CD4-positive, CD25-positive, alpha-beta regulatory T cell (primary cell): Measurements from ENCODE around the gene TLR9. TPM values are rescaled to one million over a fixed set of nuclear protein-coding genes. Genes with fewer than 3 reads are reported as not detected.
A peak's percentile ranks its signal among the peaks of the same experiment; 100 is the strongest.
"Not testable (repeated sequence)": the region's sequence is repeated elsewhere in the genome, so short reads cannot be mapped to it uniquely, and the experiment has no call there.

Experiments used
- ATAC-seq, 2 donors: fragments of 150-1000 bp; cut with Tn5 transposase; one replicate each; pipeline ENCODE4 v1.10.0; 2021; ENCODE audit warnings: low read depth in 2 of 2, moderate number of reproducible peaks in 2 of 2, moderate library complexity in 1 of 2
- DNase-seq, 3 donors: peaks; one replicate each; pipeline versions ENCODE4 v3.0.0 to v3.0.0-alpha.2; 2012 to 2022; ENCODE audit warnings: mixed read lengths in 1 of 3
- H3K27ac ChIP-seq: one replicate; pipeline ENCODE4 v1.7.0; 2013; ENCODE audit warnings: mild to moderate bottlenecking, low read length; ENCODE audit not compliant: insufficient read depth, poor library complexity, severe bottlenecking
- H3K27me3 ChIP-seq: one replicate; pipeline ENCODE4 v1.7.0; 2013; ENCODE audit warnings: low read length; ENCODE audit not compliant: control insufficient read depth, insufficient read depth
- H3K36me3 ChIP-seq: one replicate; pipeline ENCODE4 v1.7.0; 2013; ENCODE audit warnings: mild to moderate bottlenecking, low read length, moderate library complexity; ENCODE audit not compliant: control insufficient read depth, insufficient read depth
- H3K4me1 ChIP-seq: 2 replicates; pipeline ENCODE4 v1.7.0; 2013; ENCODE audit warnings: mild to moderate bottlenecking, low read length; ENCODE audit not compliant: insufficient read depth, control insufficient read depth, poor library complexity, severe bottlenecking
- H3K4me3 ChIP-seq: one replicate; pipeline ENCODE4 v1.7.0; 2013; ENCODE audit warnings: low read depth, mild to moderate bottlenecking, low read length, moderate library complexity
- H3K9me3 ChIP-seq, 2 experiments: 1 replicate in 1 of 2; 2 replicates in 1 of 2; pipeline ENCODE4 v1.7.0; 2013; ENCODE audit warnings: low read length in 2 of 2, mild to moderate bottlenecking in 1 of 2, moderate library complexity in 1 of 2; ENCODE audit not compliant: control insufficient read depth in 2 of 2
- H3K27ac Mint-ChIP-seq, 3 donors: one replicate each; pipeline ENCODE4 v1.8.0; 2020 to 2022; ENCODE audit warnings: mild to moderate bottlenecking in 3 of 3, mixed read lengths in 3 of 3, moderate library complexity in 2 of 3
- H3K27me3 Mint-ChIP-seq: one replicate; pipeline ENCODE4 v1.8.0; 2022; ENCODE audit warnings: mild to moderate bottlenecking, mixed read lengths
- H3K36me3 Mint-ChIP-seq: one replicate; pipeline ENCODE4 v1.8.0; 2020; ENCODE audit warnings: mixed read lengths
- H3K4me1 Mint-ChIP-seq, 4 donors: one replicate each; pipeline ENCODE4 v1.8.0; 2020 to 2022; ENCODE audit warnings: mixed read lengths in 4 of 4, mild to moderate bottlenecking in 1 of 4
- H3K4me3 Mint-ChIP-seq, 4 donors: one replicate each; pipeline ENCODE4 v1.8.0; 2020 to 2022; ENCODE audit warnings: mild to moderate bottlenecking in 4 of 4, mixed read lengths in 4 of 4, moderate library complexity in 3 of 4
- H3K9me3 Mint-ChIP-seq, 7 donors: one replicate each; pipeline ENCODE4 v1.8.0; 2020 to 2022; ENCODE audit warnings: mixed read lengths in 7 of 7, mild to moderate bottlenecking in 3 of 7, moderate library complexity in 2 of 7
- polyA plus RNA-seq, 4 donors: library from polyadenylated mRNA; unstranded; fragments of 300-500 nt; fragmentation: Illumina TruSeq; gene quantifications; one replicate each; pipeline ENCODE4 v1.2.3, GENCODE V29; 2021
- total RNA-seq: library from RNA; stranded (reverse); gene quantifications from one replicate; pipeline ENCODE4 v1.2.3, GENCODE V29; 2022

The TLR9 gene
- total and polyA plus RNA-seq, 5 donors from 2014 or later, result 0.16 to 0.27 TPM; not detected in 3

DNA sequence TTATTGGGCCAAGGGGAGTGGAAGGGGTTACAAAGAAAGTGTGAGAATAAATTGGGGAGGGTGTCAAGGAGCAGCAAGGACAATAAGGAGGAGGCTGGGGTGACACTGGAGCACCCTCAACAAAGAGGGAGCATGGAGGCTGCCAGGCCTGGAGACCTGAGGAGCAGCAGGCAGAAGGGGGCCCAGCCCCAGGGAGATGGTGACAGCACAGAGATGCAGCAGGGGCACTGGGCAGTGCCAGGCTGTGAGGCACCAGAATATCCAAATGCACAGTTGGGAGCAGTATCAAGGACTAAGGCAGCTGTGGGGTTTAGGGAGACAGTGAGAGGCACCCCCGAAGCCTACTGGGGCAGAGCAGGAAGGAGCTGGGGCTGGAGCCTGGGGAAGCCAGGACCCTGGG lies 46.9 kb downstream of the TLR9 start:
- Histone ChIP-seq H3K27ac (no peak overlapping the region), H3K4me3 (no peak overlapping the region), H3K27me3 (no peaks in the 10 kb centered on the region), H3K36me3 (no peaks in the 10 kb centered on the region), H3K4me1 (no peaks in the 10 kb centered on the region), H3K9me3 (no peaks in the 10 kb centered on the region)
- no peaks in the 10 kb centered on the region for H3K36me3 Mint-ChIP-seq
- no peaks in the 10 kb centered on the region for H3K9me3 Mint-ChIP-seq
- H3K27me3 Mint-ChIP-seq, result no peaks in the 10 kb centered on the region
- H3K4me3 Mint-ChIP-seq, result no peak overlapping the region
- H3K27ac Mint-ChIP-seq, result no peak overlapping the region
- peaks cover 0 to 2% (median 0%) of the 10 kb centered on the region in 4 donors for H3K4me1 Mint-ChIP-seq
- DNase-seq (no peak), ATAC-seq (no peak)

DNA sequence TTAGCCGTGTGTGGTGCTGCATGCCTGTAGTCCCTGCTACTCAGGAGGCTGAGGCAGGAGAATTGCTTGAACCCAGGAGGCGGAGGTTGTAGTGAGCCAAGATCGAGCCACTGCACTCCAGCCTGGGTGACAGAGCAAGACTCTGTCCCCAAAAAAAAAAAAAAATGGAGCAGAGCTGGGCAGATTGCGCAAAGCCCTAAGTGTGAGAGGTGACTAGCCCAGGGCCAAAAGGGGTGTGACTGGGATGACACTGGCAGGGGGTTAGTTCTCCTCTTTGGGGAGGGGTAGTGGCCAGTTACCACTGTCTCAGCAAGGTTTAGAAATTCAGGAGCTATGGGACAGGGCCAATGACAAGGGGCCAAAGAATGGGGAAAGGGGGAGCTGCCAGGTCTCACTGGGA lies 47.3 kb downstream of the TLR9 start:
- H3K36me3 Mint-ChIP-seq, ATAC-seq, DNase-seq, H3K27me3 Mint-ChIP-seq, H3K4me1 Mint-ChIP-seq, H3K4me3 ChIP-seq, H3K9me3 ChIP-seq, H3K27ac ChIP-seq, H3K4me1 ChIP-seq, H3K27me3 ChIP-seq, H3K36me3 ChIP-seq, H3K9me3 Mint-ChIP-seq, H3K27ac Mint-ChIP-seq, H3K4me3 Mint-ChIP-seq: not testable (repeated sequence)

DNA sequence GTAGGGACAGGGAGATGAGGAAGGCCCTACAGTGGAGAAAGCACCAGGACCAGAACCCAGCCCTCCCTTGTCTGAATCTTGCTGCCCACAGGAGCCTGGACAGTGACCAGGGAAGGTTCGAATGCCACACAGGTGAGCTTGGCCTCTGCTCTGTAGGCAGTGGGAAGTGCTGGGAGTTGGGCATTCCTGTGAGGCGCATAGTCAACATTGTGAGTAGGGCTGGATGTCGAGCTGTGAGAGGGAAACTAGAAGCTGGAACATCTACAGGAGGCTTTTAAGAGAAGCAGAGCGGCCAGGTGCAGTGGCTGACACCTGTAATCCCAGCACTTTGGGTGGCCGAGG lies 47.8 kb downstream of the TLR9 start:
- no peaks in the 10 kb centered on the region for H3K27me3 ChIP-seq
- DNase-seq, result no peak

DNA sequence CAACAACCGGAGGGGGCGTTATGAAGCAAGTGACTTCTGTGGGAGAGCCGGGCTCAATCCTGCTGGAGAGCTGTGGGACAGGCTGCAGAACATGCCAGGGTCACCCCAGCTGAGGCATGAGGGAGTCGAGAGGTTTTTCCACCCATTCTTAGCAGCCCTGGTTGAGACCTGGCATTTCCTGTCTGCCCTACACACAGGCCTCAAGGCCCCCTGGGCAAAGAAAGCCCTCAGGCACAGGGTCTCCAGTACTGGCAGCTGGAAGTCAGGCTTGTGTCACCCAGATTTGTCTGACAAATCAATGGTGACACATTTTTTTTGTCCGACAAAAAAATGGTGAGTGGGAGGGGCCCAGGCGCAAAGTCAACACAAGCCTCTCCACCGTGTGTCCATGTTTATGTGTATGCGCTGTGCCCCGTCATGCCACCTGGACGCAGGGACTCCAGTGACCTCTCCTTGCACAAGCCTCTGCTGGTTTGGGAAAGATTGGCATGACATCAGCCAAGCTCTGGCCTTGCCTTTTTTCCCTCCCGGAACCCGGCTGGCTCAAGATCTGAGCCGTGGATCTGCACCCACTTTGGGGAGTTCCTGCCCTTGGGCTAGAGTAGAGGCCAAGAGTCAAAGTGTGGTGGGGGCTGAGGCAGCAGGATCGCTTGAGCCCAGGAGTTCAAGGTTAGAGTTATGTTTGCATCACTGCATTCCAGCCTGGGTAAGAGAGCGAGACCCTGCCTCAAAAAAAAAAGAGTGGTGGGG lies 48.3 kb downstream of the TLR9 start:
- Mint-ChIP-seq H3K27ac (no peak overlapping the region), H3K36me3 (no peaks in the 10 kb centered on the region), H3K9me3 (no peaks in the 10 kb centered on the region), H3K27me3 (no peaks in the 10 kb centered on the region), H3K4me1 (no peaks in the 10 kb centered on the region), H3K4me3 (no peak overlapping the region)
- DNase-seq (no peak), ATAC-seq (no peak)
- no peaks in the 10 kb centered on the region for H3K9me3 ChIP-seq
- no peaks in the 10 kb centered on the region for H3K27me3 ChIP-seq
- H3K27ac ChIP-seq, result no peak overlapping the region
- no peaks in the 10 kb centered on the region for H3K36me3 ChIP-seq
- no peak overlapping the region for H3K4me3 ChIP-seq
- no peaks in the 10 kb centered on the region for H3K4me1 ChIP-seq

More for the DNA sequence above, 47.8 kb downstream of the TLR9 start:
- no peak overlapping the region for H3K27ac Mint-ChIP-seq
- H3K4me3 Mint-ChIP-seq, result no peak overlapping the region
- H3K27me3 Mint-ChIP-seq, result no peaks in the 10 kb centered on the region
- no peak for ATAC-seq
- no peaks in the 10 kb centered on the region for H3K36me3 Mint-ChIP-seq
- no peak overlapping the region for H3K27ac ChIP-seq
- H3K36me3 ChIP-seq, result no peaks in the 10 kb centered on the region
- no peaks in the 10 kb centered on the region for H3K9me3 ChIP-seq
- H3K9me3 Mint-ChIP-seq, result no peaks in the 10 kb centered on the region
- no peak overlapping the region for H3K4me3 ChIP-seq
- H3K4me1 ChIP-seq, result no peaks in the 10 kb centered on the region
- H3K4me1 Mint-ChIP-seq, result peaks cover 0 to 2% (median 0%) of the 10 kb centered on the region in 4 donors

DNA sequence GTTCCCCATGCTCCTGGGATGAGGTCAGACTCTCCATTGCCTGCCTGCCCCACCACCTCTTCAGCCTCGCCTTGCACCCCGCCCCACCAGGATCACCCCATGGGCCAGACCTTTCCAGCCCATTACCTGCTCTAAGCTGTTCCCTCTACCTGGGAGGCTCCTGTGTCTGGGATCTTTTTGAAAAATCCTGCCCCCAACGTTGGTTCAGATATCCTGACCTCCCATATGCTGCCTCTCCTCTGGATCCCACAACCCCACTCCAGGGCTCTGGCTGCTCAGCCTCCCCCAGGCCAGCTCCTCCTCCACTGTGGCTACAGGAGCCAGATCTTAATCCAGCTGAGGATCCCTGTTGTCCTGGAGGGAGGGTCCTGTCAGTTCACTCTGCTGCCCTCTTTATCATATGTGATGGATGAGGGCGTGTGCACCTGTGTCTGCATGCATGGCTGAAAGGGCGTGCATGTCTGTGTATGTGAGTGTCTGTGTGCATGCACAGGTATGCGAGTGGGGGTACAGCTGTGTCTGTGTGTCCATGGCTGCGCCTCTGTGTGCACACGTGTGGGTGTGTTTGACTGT lies 49.2 kb downstream of the TLR9 start:
- no peaks in the 10 kb centered on the region for H3K27me3 Mint-ChIP-seq
- Histone ChIP-seq H3K27ac (no peak overlapping the region), H3K9me3 (no peaks in the 10 kb centered on the region), H3K36me3 (no peaks in the 10 kb centered on the region), H3K4me3 (no peak overlapping the region), H3K4me1 (no peaks in the 10 kb centered on the region), H3K27me3 (no peaks in the 10 kb centered on the region)
- no peaks in the 10 kb centered on the region for H3K36me3 Mint-ChIP-seq
- no peak for DNase-seq
- no peaks in the 10 kb centered on the region for H3K9me3 Mint-ChIP-seq
- peak overlapping the region in 1 of 3 donors; percentile 63 for H3K27ac Mint-ChIP-seq
- H3K4me3 Mint-ChIP-seq, result no peak overlapping the region
- peaks cover 0 to 3% (median 0%) of the 10 kb centered on the region in 4 donors for H3K4me1 Mint-ChIP-seq
- ATAC-seq, result no peak

DNA sequence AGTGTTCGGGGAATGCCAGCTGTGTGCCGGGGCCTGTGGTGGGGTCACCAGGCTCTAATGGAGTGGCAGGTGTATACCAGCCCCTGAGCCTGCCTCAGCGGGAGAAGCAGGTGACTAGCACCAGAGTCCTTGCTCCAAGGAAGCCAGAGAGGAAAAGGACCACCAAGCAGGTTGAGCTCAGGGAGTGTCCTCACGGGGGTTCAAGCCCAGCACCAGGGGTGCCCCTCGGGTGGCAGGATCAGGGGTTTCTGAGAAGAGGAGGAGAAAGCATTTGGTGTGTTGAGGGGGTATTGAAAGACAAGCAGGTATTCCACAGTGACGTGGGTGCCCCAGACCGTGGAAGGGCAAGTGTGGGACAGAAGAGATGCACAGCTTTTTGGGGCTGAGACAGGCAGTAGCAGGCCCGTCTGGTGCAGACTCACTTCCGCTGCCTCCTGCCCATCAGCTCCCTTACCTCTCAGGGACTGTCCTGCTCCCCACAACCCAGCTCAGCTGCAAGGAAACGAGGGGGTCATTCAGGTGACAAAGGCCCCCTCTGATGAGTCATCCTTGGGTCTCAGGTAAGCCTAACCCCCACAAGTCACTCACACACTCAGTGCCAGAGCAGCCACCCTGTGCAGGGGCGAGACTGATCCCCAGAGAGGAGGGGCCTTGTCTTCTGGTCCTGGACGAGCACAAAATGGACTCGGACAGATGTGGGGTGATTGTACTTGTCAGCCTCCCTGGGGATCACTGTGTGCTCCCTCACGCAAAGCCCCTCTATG lies 49.8 kb downstream of the TLR9 start:
- Mint-ChIP-seq H3K4me3 (no peak overlapping the region), H3K36me3 (no peaks in the 10 kb centered on the region), H3K9me3 (no peaks in the 10 kb centered on the region), H3K27ac (peak overlapping the region in 1 of 3 donors; percentile 44), H3K27me3 (no peaks in the 10 kb centered on the region), H3K4me1 (peaks cover 0 to 3% (median 0%) of the 10 kb centered on the region in 4 donors)
- H3K36me3 ChIP-seq, result no peaks in the 10 kb centered on the region
- DNase-seq (no peak), ATAC-seq (no peak)
- no peak overlapping the region for H3K4me3 ChIP-seq
- H3K9me3 ChIP-seq, result no peaks in the 10 kb centered on the region
- H3K27me3 ChIP-seq, result no peaks in the 10 kb centered on the region
- no peak overlapping the region for H3K27ac ChIP-seq
- no peaks in the 10 kb centered on the region for H3K4me1 ChIP-seq

DNA sequence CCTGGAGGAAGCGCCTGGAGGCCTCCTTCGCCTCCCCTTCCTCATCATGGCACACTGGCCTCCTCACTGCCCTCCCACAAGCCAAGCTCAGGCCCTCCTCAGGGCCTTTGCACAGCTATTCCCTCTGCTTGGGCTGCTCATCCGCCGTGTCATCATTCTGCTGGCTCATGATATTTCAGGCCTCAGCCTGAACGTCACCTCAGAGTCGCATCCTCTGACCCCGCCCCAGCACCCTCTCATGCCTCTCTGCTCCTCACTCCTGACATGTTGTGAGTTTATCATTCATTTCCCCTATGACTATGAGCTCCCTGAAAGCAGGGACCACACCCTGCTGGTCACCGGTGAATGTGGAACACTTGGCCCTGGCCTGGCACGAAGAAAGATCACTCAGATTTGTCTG lies 50.5 kb downstream of the TLR9 start:
- H3K36me3 Mint-ChIP-seq, result no peaks in the 10 kb centered on the region
- no peaks in the 10 kb centered on the region for H3K36me3 ChIP-seq

More for the DNA sequence above, 50.5 kb downstream of the TLR9 start:
- peaks cover 0 to 3% (median 0%) of the 10 kb centered on the region in 4 donors for H3K4me1 Mint-ChIP-seq
- peak overlapping the region in 1 of 3 donors; percentile 44 for H3K27ac Mint-ChIP-seq
- DNase-seq (no peak), ATAC-seq (no peak)
- no peak overlapping the region for H3K4me3 Mint-ChIP-seq
- Histone ChIP-seq H3K4me3 (no peak overlapping the region), H3K4me1 (no peaks in the 10 kb centered on the region), H3K9me3 (no peaks in the 10 kb centered on the region), H3K27me3 (no peaks in the 10 kb centered on the region), H3K27ac (no peak overlapping the region)
- no peaks in the 10 kb centered on the region for H3K27me3 Mint-ChIP-seq
- H3K9me3 Mint-ChIP-seq, result no peaks in the 10 kb centered on the region
